Activated CD8-positive, alpha-beta T cell treated with anti-CD3 and anti-CD28 coated beads for 36 hours (primary cell): ENCODE results near the gene KCNQ5. TPM values are rescaled to one million over a fixed set of nuclear protein-coding genes. Genes with fewer than 3 reads are reported as not detected.
A peak's percentile ranks its signal among the peaks of the same experiment; 100 is the strongest.

ENCODE experiments used
- ATAC-seq: fragments of 200-7000 bp; cut with Tn5 transposase; one replicate; pipeline ENCODE4 v1.10.0; 2021; ENCODE audit warnings: mild to moderate bottlenecking, moderate library complexity
- CTCF ChIA-PET: fragments of 350-600 bp; sonication (Branson Sonifier 250); formaldehyde crosslinking; loops from one replicate; lab custom pipeline; 2021; ENCODE audit warnings: antibody characterized with exemption; lab: Charles Lee
- POLR2A ChIA-PET: fragments of 350-600 bp; sonication (Branson Sonifier 250); formaldehyde crosslinking; loops from one replicate; lab custom pipeline; 2021; ENCODE audit warnings: antibody characterized with exemption; lab: Charles Lee
- DNase-seq: peaks from one replicate; pipeline ENCODE4 v3.0.0-alpha.2; 2020
- H3K27ac Mint-ChIP-seq: one replicate; pipeline ENCODE4 v1.8.0; 2021; ENCODE audit warnings: mild to moderate bottlenecking, mixed read lengths
- H3K27me3 Mint-ChIP-seq: one replicate; pipeline ENCODE4 v1.8.0; 2021; ENCODE audit warnings: mixed read lengths
- H3K36me3 Mint-ChIP-seq: one replicate; pipeline ENCODE4 v1.8.0; 2021; ENCODE audit warnings: low read depth, mixed read lengths
- H3K4me1 Mint-ChIP-seq: one replicate; pipeline ENCODE4 v1.8.0; 2021; ENCODE audit warnings: low read depth, mixed read lengths
- H3K4me3 Mint-ChIP-seq: one replicate; pipeline ENCODE4 v1.8.0; 2021; ENCODE audit warnings: mild to moderate bottlenecking, moderate library complexity, mixed read lengths
- H3K9me3 Mint-ChIP-seq: one replicate; pipeline ENCODE4 v1.8.0; 2021; ENCODE audit warnings: mixed read lengths
- intact Hi-C: fragments of 100-400 bp; cut with micrococcal nuclease; formaldehyde crosslinking; loops from one replicate; pipeline ENCODE4 v1.10.0; 2022
- total RNA-seq, 2 experiments: library from RNA; stranded (reverse); gene quantifications; one replicate each; pipeline ENCODE4 v1.2.3, GENCODE V29; 2021
- TF ChIP-seq, protein P1 (sequence below): fragments of 200-600 bp; IDR thresholded peaks from one replicate; pipeline ENCODE4 v1.8.0; 2022; ENCODE audit warnings: antibody characterized with exemption, mild to moderate bottlenecking

Gene KCNQ5
- total RNA-seq, 2 experiments from 2014 or later = 14.6 to 14.9 TPM

DNA sequence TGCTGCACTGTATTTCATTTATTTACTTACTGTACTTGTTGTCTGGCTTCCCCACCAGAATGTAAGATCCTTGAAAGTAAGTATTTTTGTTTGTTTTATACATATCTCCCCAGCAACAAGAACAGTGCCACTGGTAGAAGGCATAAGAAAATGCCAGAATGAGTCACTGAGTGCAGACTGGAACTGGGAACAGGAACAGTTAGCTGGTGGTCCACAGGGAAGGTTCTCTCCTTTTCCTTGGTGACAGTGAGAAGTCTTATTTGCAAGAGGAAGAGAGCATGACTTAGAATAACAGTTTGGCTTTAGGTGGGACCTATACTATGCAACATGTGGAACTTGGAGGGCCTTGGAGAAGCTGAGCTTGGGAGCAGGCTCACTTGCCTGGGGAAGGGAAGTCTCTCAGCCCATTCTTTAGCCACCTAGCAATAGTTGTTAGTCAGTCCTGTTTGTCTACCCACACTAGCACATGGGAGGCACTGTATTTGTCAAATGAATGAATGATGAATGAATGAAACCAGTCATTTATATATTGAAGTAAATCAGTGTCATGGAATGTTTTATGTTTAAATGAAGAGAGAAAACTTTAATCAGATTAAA, 203.5 kb downstream of the KCNQ5 start:
- CTCF ChIA-PET = interaction anchor here (0.6 kb wide), 1 partner anchor 178 kb away, joined by 3 read pairs; no protein-coding TSS in a partner anchor

DNA sequence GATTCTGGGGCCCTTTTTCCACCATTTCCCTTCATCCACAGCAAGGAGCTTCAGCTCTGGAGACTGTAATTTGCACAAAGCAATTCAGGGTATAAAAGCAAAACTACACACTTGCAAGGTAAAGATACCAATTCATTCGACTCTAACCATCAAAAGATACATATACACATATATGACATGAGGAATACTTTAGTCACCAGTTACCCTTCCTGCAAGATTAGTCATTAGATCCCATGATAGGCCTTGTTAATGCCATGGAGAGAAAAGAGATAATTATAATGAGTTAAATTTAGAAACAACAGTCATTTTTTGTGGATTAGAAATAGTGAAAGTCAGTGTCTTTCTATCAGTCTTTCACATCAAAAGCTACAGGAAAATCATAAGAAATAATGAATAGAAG, 204.2 kb downstream of the KCNQ5 start:
- peaks cover 12% of the 10 kb centered on the region for H3K36me3 Mint-ChIP-seq
- no peak overlapping the region for H3K4me3 Mint-ChIP-seq
- no peaks in the 10 kb centered on the region for H3K27me3 Mint-ChIP-seq
- TF ChIP-seq, protein P1, sequence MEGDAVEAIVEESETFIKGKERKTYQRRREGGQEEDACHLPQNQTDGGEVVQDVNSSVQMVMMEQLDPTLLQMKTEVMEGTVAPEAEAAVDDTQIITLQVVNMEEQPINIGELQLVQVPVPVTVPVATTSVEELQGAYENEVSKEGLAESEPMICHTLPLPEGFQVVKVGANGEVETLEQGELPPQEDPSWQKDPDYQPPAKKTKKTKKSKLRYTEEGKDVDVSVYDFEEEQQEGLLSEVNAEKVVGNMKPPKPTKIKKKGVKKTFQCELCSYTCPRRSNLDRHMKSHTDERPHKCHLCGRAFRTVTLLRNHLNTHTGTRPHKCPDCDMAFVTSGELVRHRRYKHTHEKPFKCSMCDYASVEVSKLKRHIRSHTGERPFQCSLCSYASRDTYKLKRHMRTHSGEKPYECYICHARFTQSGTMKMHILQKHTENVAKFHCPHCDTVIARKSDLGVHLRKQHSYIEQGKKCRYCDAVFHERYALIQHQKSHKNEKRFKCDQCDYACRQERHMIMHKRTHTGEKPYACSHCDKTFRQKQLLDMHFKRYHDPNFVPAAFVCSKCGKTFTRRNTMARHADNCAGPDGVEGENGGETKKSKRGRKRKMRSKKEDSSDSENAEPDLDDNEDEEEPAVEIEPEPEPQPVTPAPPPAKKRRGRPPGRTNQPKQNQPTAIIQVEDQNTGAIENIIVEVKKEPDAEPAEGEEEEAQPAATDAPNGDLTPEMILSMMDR = no peak
- peak; percentile 64 for ATAC-seq
- POLR2A ChIA-PET = interaction anchor here (0.5 kb wide), 1 partner anchor 359 kb away, joined by 3 read pairs; no protein-coding TSS in a partner anchor
- intact Hi-C loops = loop anchor here (10.0 kb wide), 1 partner anchor 201 kb away; the partner anchor contains the start of gene KCNQ5
- H3K4me1 Mint-ChIP-seq = peaks cover 29% of the 10 kb centered on the region
- peaks cover 8% of the 10 kb centered on the region for H3K9me3 Mint-ChIP-seq
- CTCF ChIA-PET = interaction anchor here (0.6 kb wide), 1 partner anchor 179 kb away, joined by 3 read pairs; no protein-coding TSS in a partner anchor
- no peak overlapping the region for H3K27ac Mint-ChIP-seq
- DNase-seq = no peak

More for the DNA sequence above, 203.5 kb downstream of the KCNQ5 start:
- intact Hi-C loops = loop anchor here (10.0 kb wide), 1 partner anchor 201 kb away; the partner anchor contains the start of gene KCNQ5
- DNase-seq = no peak
- Mint-ChIP-seq H3K4me1 (peaks cover 29% of the 10 kb centered on the region), H3K27ac (no peak overlapping the region), H3K4me3 (no peak overlapping the region), H3K36me3 (peaks cover 12% of the 10 kb centered on the region), H3K9me3 (peaks cover 5% of the 10 kb centered on the region), H3K27me3 (no peaks in the 10 kb centered on the region)
- POLR2A ChIA-PET = no interaction called here
- peak; percentile 24 for ATAC-seq
- TF ChIP-seq, protein P1 = no peak

DNA sequence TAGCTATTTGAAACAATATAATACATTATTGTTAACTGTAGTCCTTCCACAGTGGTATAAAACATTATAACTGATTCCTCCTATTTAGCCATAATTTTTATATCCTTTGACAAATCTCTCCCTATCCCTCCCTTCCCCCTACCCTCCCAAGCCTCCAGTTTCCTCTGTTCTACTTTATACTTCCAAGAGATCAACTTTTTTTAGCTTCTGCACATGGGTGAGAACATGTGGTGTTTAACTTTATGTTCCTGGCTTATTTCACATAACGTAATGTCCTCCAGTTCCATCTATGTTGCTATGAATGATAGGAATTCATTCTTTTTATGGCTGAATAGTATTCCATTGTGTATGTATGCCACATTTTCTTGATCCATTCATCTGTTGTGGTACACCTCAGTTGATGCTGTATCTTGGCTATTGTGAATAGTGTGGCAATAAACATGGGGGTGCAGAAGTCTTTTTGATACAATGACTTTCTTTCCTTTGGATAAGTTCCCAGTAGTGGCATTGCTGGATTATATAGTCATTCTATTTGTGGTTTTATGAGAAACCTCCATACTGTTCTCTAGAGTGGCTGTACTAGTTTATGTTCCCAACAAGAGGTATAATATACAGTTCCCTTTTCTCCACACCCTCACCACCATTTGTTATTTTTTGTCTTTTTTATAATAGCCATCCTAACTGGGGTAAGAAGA, 205.0 kb downstream of the KCNQ5 start:
- peaks cover 8% of the 10 kb centered on the region for H3K9me3 Mint-ChIP-seq
- DNase-seq (no peak), ATAC-seq (no peak)
- H3K27me3 Mint-ChIP-seq = no peaks in the 10 kb centered on the region
- peaks cover 32% of the 10 kb centered on the region for H3K4me1 Mint-ChIP-seq
- TF ChIP-seq, protein P1 = no peak
- intact Hi-C loops = loop anchor here (10.0 kb wide), 1 partner anchor 202 kb away; the partner anchor contains the start of gene KCNQ5
- CTCF ChIA-PET = no interaction called here
- peaks cover 12% of the 10 kb centered on the region for H3K36me3 Mint-ChIP-seq
- POLR2A ChIA-PET = no interaction called here
- no peak overlapping the region for H3K4me3 Mint-ChIP-seq
- no peak overlapping the region for H3K27ac Mint-ChIP-seq

DNA sequence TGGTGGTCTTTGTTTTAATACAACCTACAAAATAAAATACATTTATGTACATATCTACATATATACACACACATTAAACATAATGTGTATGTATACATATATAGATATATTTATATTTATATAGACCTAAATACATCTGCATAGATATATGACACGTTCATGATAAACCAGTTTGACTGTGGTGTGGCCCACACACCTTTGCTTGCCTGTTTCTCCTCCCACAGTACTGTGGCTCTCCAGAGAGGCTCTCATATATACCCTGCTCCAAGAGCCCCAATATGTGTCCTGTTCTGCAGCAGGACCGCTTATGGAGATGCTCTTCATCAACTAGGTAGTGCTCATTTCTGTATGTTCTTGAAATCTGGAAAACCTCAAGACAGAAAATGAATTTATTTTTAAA, 207.0 kb downstream of the KCNQ5 start:
- H3K27ac Mint-ChIP-seq = no peak overlapping the region
- intact Hi-C loops = loop anchor here (10.0 kb wide), 1 partner anchor 204 kb away; the partner anchor contains the start of gene KCNQ5
- TF ChIP-seq, protein P1 = no peak
- DNase-seq (no peak), ATAC-seq (no peak)
- ChIA-PET POLR2A (no interaction called here), CTCF (no interaction called here)
- peaks cover 12% of the 10 kb centered on the region for H3K36me3 Mint-ChIP-seq
- H3K27me3 Mint-ChIP-seq = no peaks in the 10 kb centered on the region
- peaks cover 8% of the 10 kb centered on the region for H3K9me3 Mint-ChIP-seq
- H3K4me1 Mint-ChIP-seq = peaks cover 34% of the 10 kb centered on the region
- no peak overlapping the region for H3K4me3 Mint-ChIP-seq

DNA sequence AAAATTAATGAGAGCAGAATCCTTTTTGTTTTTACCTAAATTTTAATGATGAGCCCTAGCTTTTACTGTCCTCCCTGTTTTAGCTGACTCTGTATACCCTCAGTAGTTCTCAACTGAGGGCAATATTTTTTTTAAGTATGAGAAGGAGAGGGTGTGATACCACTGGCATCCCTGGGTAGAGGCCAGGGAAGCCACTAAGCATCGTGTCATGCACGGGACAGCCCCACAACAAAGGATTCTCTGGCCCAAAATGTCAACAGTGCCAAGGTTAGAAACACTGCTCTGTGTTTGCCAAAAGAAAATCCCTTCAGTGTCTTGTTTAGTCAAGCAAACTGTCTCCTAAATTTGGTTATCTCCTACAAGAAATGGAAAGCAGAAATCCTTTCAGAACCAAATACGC, 210.4 kb downstream of the KCNQ5 start:
- peaks cover 9% of the 10 kb centered on the region for H3K36me3 Mint-ChIP-seq
- TF ChIP-seq, protein P1 = no peak
- peaks cover 8% of the 10 kb centered on the region for H3K9me3 Mint-ChIP-seq
- H3K27me3 Mint-ChIP-seq = no peaks in the 10 kb centered on the region
- intact Hi-C loops = no loop called here
- DNase-seq (peak; percentile 13), ATAC-seq (peak; percentile 30)
- peaks cover 10% of the 10 kb centered on the region for H3K4me1 Mint-ChIP-seq
- no peak overlapping the region for H3K27ac Mint-ChIP-seq
- H3K4me3 Mint-ChIP-seq = no peak overlapping the region
- ChIA-PET POLR2A (no interaction called here), CTCF (no interaction called here)
